Measurements from ENCODE around the gene DCP1B. TPM values are rescaled to one million over a fixed set of nuclear protein-coding genes. Genes with fewer than 3 reads are reported as not detected.

DCP1B gene
- total RNA-seq, 2 experiments from 2014 or later = 12.8 to 13.3 TPM

GRCh38 chr12:1993341-1993740, 10.9 kb downstream of the DCP1B start:
- ChIA-PET CTCF (interaction anchor here (1.4 kb wide), 1 partner anchor 41 kb away, joined by 5 read pairs; no protein-coding TSS in a partner anchor), POLR2A (interaction anchor here (1.1 kb wide), 1 partner anchor 11 kb away, joined by 3 read pairs; the partner anchor contains the start of gene DCP1B)
- no peak for DNase-seq
- Mint-ChIP-seq H3K36me3 (ENCODE audit: low read depth) (peaks cover 42% of the 10 kb centered on the region), H3K9me3 (ENCODE audit: insufficient read depth) (no peaks in the 10 kb centered on the region), H3K4me3 (no peak overlapping the region), H3K4me1 (ENCODE audit: low read depth) (peaks cover 13% of the 10 kb centered on the region), H3K27ac (peak overlapping the region; percentile 21), H3K27me3 (ENCODE audit: low read depth) (no peaks in the 10 kb centered on the region)
- no peak for ATAC-seq

- POLR2A ChIA-PET = interaction anchor here (1.1 kb wide), 1 partner anchor 11 kb away, joined by 3 read pairs; the partner anchor contains the start of gene DCP1B
- Mint-ChIP-seq H3K27ac (no peak overlapping the region), H3K36me3 (ENCODE audit: low read depth) (peaks cover 48% of the 10 kb centered on the region), H3K4me3 (no peak overlapping the region), H3K9me3 (ENCODE audit: insufficient read depth) (peaks cover 3% of the 10 kb centered on the region), H3K27me3 (ENCODE audit: low read depth) (no peaks in the 10 kb centered on the region), H3K4me1 (ENCODE audit: low read depth) (peaks cover 13% of the 10 kb centered on the region)
- no peak for DNase-seq
- CTCF ChIA-PET = no interaction called here
- no peak for ATAC-seq
These were observed 11.5 kb downstream of the DCP1B start for GRCh38 chr12:1992732-1993131.

GRCh38 chr12:1989111-1989510, 15.1 kb downstream of the DCP1B start:
- Mint-ChIP-seq H3K36me3 (ENCODE audit: low read depth) (peaks cover 62% of the 10 kb centered on the region), H3K27me3 (ENCODE audit: low read depth) (no peaks in the 10 kb centered on the region)
- POLR2A ChIA-PET = no interaction called here

GRCh38 chr12:1984759-1985158, 19.5 kb downstream of the DCP1B start:
- ATAC-seq = no peak
- Mint-ChIP-seq H3K27ac (no peak overlapping the region), H3K36me3 (ENCODE audit: low read depth) (peaks cover 50% of the 10 kb centered on the region), H3K4me3 (no peak overlapping the region), H3K9me3 (ENCODE audit: insufficient read depth) (peaks cover 29% of the 10 kb centered on the region), H3K4me1 (ENCODE audit: low read depth) (no peaks in the 10 kb centered on the region), H3K27me3 (ENCODE audit: low read depth) (no peaks in the 10 kb centered on the region)
- no peak for DNase-seq
- ChIA-PET CTCF (no interaction called here), POLR2A (no interaction called here)

More at GRCh38 chr12:1989111-1989510, 15.1 kb downstream of the DCP1B start:
- H3K9me3 Mint-ChIP-seq (ENCODE audit: insufficient read depth) = peaks cover 26% of the 10 kb centered on the region
- DNase-seq (no peak), ATAC-seq (no peak)
- no peak overlapping the region for H3K27ac Mint-ChIP-seq
- H3K4me1 Mint-ChIP-seq (ENCODE audit: low read depth) = no peaks in the 10 kb centered on the region
- CTCF ChIA-PET = no interaction called here
- H3K4me3 Mint-ChIP-seq = no peak overlapping the region

GRCh38 chr12:1980282-1980681, 24.0 kb downstream of the DCP1B start:
- ChIA-PET POLR2A (no interaction called here), CTCF (no interaction called here)
- ATAC-seq (no peak), DNase-seq (no peak)
- H3K4me1 Mint-ChIP-seq (ENCODE audit: low read depth) = no peaks in the 10 kb centered on the region
- H3K9me3 Mint-ChIP-seq (ENCODE audit: insufficient read depth) = peaks cover 13% of the 10 kb centered on the region
- peaks cover 13% of the 10 kb centered on the region for H3K36me3 Mint-ChIP-seq (ENCODE audit: low read depth)
- H3K4me3 Mint-ChIP-seq = no peak overlapping the region
- no peak overlapping the region for H3K27ac Mint-ChIP-seq
- H3K27me3 Mint-ChIP-seq (ENCODE audit: low read depth) = no peaks in the 10 kb centered on the region

- Mint-ChIP-seq H3K4me1 (ENCODE audit: low read depth) (no peaks in the 10 kb centered on the region), H3K27ac (no peak overlapping the region), H3K4me3 (no peak overlapping the region), H3K9me3 (ENCODE audit: insufficient read depth) (no peaks in the 10 kb centered on the region), H3K36me3 (ENCODE audit: low read depth) (no peaks in the 10 kb centered on the region), H3K27me3 (ENCODE audit: low read depth) (no peaks in the 10 kb centered on the region)
- ATAC-seq = no peak
- CTCF ChIA-PET = no interaction called here
- no peak for DNase-seq
- POLR2A ChIA-PET = no interaction called here
These were observed 26.0 kb downstream of the DCP1B start for GRCh38 chr12:1978078-1978862.

GRCh38 chr12:1977588-1977987, 26.7 kb downstream of the DCP1B start:
- ChIA-PET POLR2A (no interaction called here), CTCF (no interaction called here)
- Mint-ChIP-seq H3K27me3 (ENCODE audit: low read depth) (no peaks in the 10 kb centered on the region), H3K36me3 (ENCODE audit: low read depth) (no peaks in the 10 kb centered on the region), H3K4me1 (ENCODE audit: low read depth) (no peaks in the 10 kb centered on the region), H3K9me3 (ENCODE audit: insufficient read depth) (no peaks in the 10 kb centered on the region), H3K27ac (no peak overlapping the region), H3K4me3 (no peak overlapping the region)
- ATAC-seq = no peak
- no peak for DNase-seq

- no peak for DNase-seq
- Mint-ChIP-seq H3K27ac (no peak overlapping the region), H3K27me3 (ENCODE audit: low read depth) (no peaks in the 10 kb centered on the region), H3K9me3 (ENCODE audit: insufficient read depth) (no peaks in the 10 kb centered on the region), H3K36me3 (ENCODE audit: low read depth) (no peaks in the 10 kb centered on the region), H3K4me1 (ENCODE audit: low read depth) (no peaks in the 10 kb centered on the region), H3K4me3 (no peak overlapping the region)
- CTCF ChIA-PET = no interaction called here
- no peak for ATAC-seq
- POLR2A ChIA-PET = no interaction called here
These were observed 27.1 kb downstream of the DCP1B start for GRCh38 chr12:1977109-1977508.

- no peaks in the 10 kb centered on the region for H3K9me3 Mint-ChIP-seq (ENCODE audit: insufficient read depth)
- ChIA-PET CTCF (interaction anchor here (1.1 to 1.8 kb wide), 3 partner anchors 12 to 35 kb away, joined by 3 to 6 read pairs (median 3); no protein-coding TSS in a partner anchor), POLR2A (interaction anchor here (0.9 kb wide), 1 partner anchor 284 kb away, joined by 3 read pairs; no protein-coding TSS in a partner anchor)
- H3K27me3 Mint-ChIP-seq (ENCODE audit: low read depth) = no peaks in the 10 kb centered on the region
- H3K4me3 Mint-ChIP-seq = no peak overlapping the region
- DNase-seq (no peak), ATAC-seq (no peak)
- no peaks in the 10 kb centered on the region for H3K36me3 Mint-ChIP-seq (ENCODE audit: low read depth)
- no peak overlapping the region for H3K27ac Mint-ChIP-seq
- no peaks in the 10 kb centered on the region for H3K4me1 Mint-ChIP-seq (ENCODE audit: low read depth)
These were observed 29.4 kb downstream of the DCP1B start for GRCh38 chr12:1974812-1975211.

GRCh38 chr12:1972856-1973317, 31.4 kb downstream of the DCP1B start:
- Mint-ChIP-seq H3K27me3 (ENCODE audit: low read depth) (no peaks in the 10 kb centered on the region), H3K36me3 (ENCODE audit: low read depth) (no peaks in the 10 kb centered on the region), H3K4me3 (no peak overlapping the region), H3K27ac (no peak overlapping the region), H3K9me3 (ENCODE audit: insufficient read depth) (no peaks in the 10 kb centered on the region), H3K4me1 (ENCODE audit: low read depth) (no peaks in the 10 kb centered on the region)
- ATAC-seq (no peak), DNase-seq (no peak)
- POLR2A ChIA-PET = no interaction called here
- CTCF ChIA-PET = interaction anchor here (1.2 kb wide), 1 partner anchor 182 kb away, joined by 3 read pairs; no protein-coding TSS in a partner anchor

- POLR2A ChIA-PET = no interaction called here
- Mint-ChIP-seq H3K27me3 (ENCODE audit: low read depth) (no peaks in the 10 kb centered on the region), H3K4me3 (no peak overlapping the region), H3K27ac (no peak overlapping the region), H3K4me1 (ENCODE audit: low read depth) (no peaks in the 10 kb centered on the region), H3K36me3 (ENCODE audit: low read depth) (no peaks in the 10 kb centered on the region), H3K9me3 (ENCODE audit: insufficient read depth) (no peaks in the 10 kb centered on the region)
- CTCF ChIA-PET = interaction anchor here (1.2 kb wide), 1 partner anchor 181 kb away, joined by 3 read pairs; no protein-coding TSS in a partner anchor
- ATAC-seq (no peak), DNase-seq (no peak)
These were observed 32.0 kb downstream of the DCP1B start for GRCh38 chr12:1972260-1972659.

GRCh38 chr12:1970331-1970900, 33.8 kb downstream of the DCP1B start:
- H3K4me1 Mint-ChIP-seq (ENCODE audit: low read depth) = no peaks in the 10 kb centered on the region
- no peak overlapping the region for H3K4me3 Mint-ChIP-seq
- no peak overlapping the region for H3K27ac Mint-ChIP-seq
- POLR2A ChIA-PET = no interaction called here
- H3K36me3 Mint-ChIP-seq (ENCODE audit: low read depth) = peaks cover 4% of the 10 kb centered on the region
- ATAC-seq = no peak
- CTCF ChIA-PET = interaction anchor here (0.6 to 1.1 kb wide), 2 partner anchors 30 to 35 kb away, joined by 3 read pairs; no protein-coding TSS in a partner anchor
- no peaks in the 10 kb centered on the region for H3K9me3 Mint-ChIP-seq (ENCODE audit: insufficient read depth)
- no peaks in the 10 kb centered on the region for H3K27me3 Mint-ChIP-seq (ENCODE audit: low read depth)
- no peak for DNase-seq

Data from activated CD8-positive, alpha-beta T cell treated with anti-CD3 and anti-CD28 coated beads, Interleukin-2, amount 10 ng/mL, durations not matched to agents 7 days and 5 days (primary cell).